H1 (cell line): ENCODE measurements around the gene NCK2. TPM values are rescaled to one million over a fixed set of nuclear protein-coding genes. Genes with fewer than 3 reads are reported as not detected.

Source experiments
- HDAC2 ChIP-seq, 2 experiments: fragments of 300-600 bp in 1 of 2; sonication (generic) in 1 of 2; IDR thresholded peaks; 2 replicates each; pipeline ENCODE4 v1.6.1; 2011 to 2012; ENCODE audit warnings: low read depth in 2 of 2, low read length in 2 of 2, mild to moderate bottlenecking in 2 of 2, moderate library complexity in 2 of 2, borderline replicate concordance in 1 of 2, inconsistent platforms in 1 of 2
- JUN ChIP-seq: IDR thresholded peaks from 2 replicates; pipeline ENCODE4 v1.6.1; 2011; ENCODE audit warnings: low read depth, mild to moderate bottlenecking, improper control_type of control experiment, low read length
- RFX5 ChIP-seq: IDR thresholded peaks from 2 replicates; pipeline ENCODE4 v1.6.1; 2011; ENCODE audit warnings: low read depth, low read length, improper control_type of control experiment, borderline replicate concordance
- RNF2 ChIP-seq: fragments of 200-900, 300-1000 bp; sonication (generic); IDR thresholded peaks from 2 replicates; pipeline ENCODE4 v1.7.1; 2016; ENCODE audit warnings: borderline replicate concordance, low read depth, mild to moderate bottlenecking, antibody characterized with exemption, low read length; ENCODE audit not compliant: poor library complexity, severe bottlenecking; ENCODE audit errors: missing control alignments
- TCF12 ChIP-seq: IDR thresholded peaks from 2 replicates; pipeline ENCODE4 v1.6.1; 2011; ENCODE audit warnings: low read depth, mild to moderate bottlenecking, low read length
- polyA plus RNA-seq, 7 experiments: library from polyadenylated mRNA; depleted of rRNA in 3 of 7; stranded (reverse) in 5 of 7; unstranded in 2 of 7; fragments of >200 nt in 5 of 7; fragments of 200-250 nt in 2 of 7; gene quantifications; 1 replicate in 5 of 7; 2 replicates in 1 of 7; 4 replicates in 1 of 7; pipeline versions ENCODE4 v1.2.1 to v1.2.3, GENCODE V29; 2011 to 2013; ENCODE audit warnings: missing spikeins in 2 of 7, mixed read lengths in 2 of 7
- total RNA-seq: library from RNA; stranded (reverse); fragmentation: NEBNext Ultra II Directional; extraction: Animal tissue kit (Norgen Biotek cat#: 25700); gene quantifications from 2 replicates; pipeline ENCODE4 v1.2.1, GENCODE V29; 2021
- TF ChIP-seq, protein P1 (sequence below): IDR thresholded peaks from 2 replicates; pipeline ENCODE4 v1.6.1; 2012; ENCODE audit warnings: inconsistent platforms

NCK2 gene
- total and polyA plus RNA-seq, 2 of the 8 experiments (the other 6 are each of a cell fraction or from before 2014, with no cell fraction given), result 30.3 to 65.7 TPM

DNA sequence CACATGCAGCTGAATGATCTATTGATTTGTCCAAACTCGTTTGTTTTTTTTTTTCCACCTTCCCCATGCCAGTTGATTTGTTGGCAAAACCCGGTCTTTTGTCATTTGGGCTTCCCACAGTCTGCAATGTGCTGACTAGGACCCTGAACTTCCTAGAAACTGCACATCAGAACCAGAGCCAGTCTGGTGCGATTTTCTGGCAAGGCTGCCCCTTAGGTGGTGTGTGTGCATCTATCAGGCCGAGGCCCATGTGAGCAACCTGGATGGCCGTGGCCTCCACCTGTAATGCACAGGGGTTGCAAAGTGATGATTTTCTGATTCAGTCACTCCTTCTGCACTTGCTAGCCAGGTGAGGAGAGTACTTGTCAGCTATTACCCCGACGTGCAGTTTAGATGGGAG, 47.8 kb downstream of the NCK2 start (continued):
- TF ChIP-seq TCF12, result no peak
- TF ChIP-seq RNF2, result no peak
- TF ChIP-seq HDAC2 (IDR thresholded peaks at IDR 0.05; ENCODE audit: borderline replicate concordance in 1 of 2, low read depth in 2 of 2, low read length in 2 of 2), result no peak
- no peak for TF ChIP-seq RFX5
- TF ChIP-seq, protein P1, sequence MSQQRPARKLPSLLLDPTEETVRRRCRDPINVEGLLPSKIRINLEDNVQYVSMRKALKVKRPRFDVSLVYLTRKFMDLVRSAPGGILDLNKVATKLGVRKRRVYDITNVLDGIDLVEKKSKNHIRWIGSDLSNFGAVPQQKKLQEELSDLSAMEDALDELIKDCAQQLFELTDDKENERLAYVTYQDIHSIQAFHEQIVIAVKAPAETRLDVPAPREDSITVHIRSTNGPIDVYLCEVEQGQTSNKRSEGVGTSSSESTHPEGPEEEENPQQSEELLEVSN, result no peak
- no peak for TF ChIP-seq JUN
